Caki2 (cell line): Measurements from ENCODE around the gene DET1. TPM values are rescaled to one million over a fixed set of nuclear protein-coding genes. Genes with fewer than 3 reads are reported as not detected.
"Not testable (repeated sequence)": the region's sequence is repeated elsewhere in the genome, so short reads cannot be mapped to it uniquely, and the experiment has no call there.

ENCODE experiments used
- DNase-seq: peaks from one replicate; pipeline ENCODE4 v3.0.0-alpha.2; 2015; ENCODE audit warnings: low read depth
- in situ Hi-C: cut with HindIII; loops from 2 replicates; pipeline ENCODE4 v1.10.0; 2016; ENCODE audit warnings: low sequenced_read_pairs, low pct_unique_long_range_greater_than_20kb, mixed read lengths
- total RNA-seq: library from RNA; depleted of rRNA; stranded (reverse); fragments of >200 nt; shearing (Covaris generic); gene quantifications from 2 replicates; pipeline ENCODE4 v1.2.3, GENCODE V29; 2014; ENCODE audit warnings: low replicate concordance

Gene DET1
- total RNA-seq, 1 experiment from 2014 or later: 3.0 TPM

- in situ Hi-C loops: no loop called here
- DNase-seq: no peak
Observed at GRCh38 chr15:88542342-88542733, 4.1 kb downstream of the DET1 start.

DNA sequence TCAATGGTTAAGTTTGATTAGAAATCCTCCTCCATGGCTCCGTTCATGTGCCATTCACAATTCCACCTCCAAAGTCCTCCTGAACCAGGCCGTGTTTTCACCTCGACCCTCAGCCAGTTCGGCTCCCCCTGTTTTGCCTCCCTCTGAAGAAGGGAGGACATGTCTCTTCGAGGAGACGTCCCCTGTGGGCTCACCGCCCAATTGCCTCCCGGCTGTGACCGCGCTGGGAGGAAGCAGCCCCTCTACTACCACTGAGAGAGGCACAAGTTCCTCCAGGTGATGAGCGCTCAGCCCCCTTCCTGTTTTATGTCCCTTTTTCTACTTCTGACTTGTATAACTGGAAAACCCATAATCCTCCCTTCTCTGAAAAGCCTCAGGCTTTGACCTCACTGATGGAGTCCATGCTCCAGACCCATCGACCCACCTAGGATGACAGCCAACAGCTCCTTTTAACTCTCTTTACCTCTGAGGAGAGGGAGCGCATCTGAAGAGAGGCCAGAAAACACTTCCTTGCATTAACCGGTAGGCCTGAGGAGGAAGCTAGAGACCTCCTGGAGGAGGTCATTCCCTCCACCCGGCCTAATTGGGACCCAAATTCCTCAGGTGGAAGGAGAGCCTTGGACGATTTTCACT is 4.7 kb downstream of the DET1 start:
- in situ Hi-C loops: no loop called here
- no peak for DNase-seq

- in situ Hi-C loops, DNase-seq: not testable (repeated sequence)
Observed at GRCh38 chr15:88541111-88541510, 5.4 kb downstream of the DET1 start.

GRCh38 chr15:88540350-88540749 is 6.1 kb downstream of the DET1 start:
- in situ Hi-C loops, DNase-seq: not testable (repeated sequence)

DNA sequence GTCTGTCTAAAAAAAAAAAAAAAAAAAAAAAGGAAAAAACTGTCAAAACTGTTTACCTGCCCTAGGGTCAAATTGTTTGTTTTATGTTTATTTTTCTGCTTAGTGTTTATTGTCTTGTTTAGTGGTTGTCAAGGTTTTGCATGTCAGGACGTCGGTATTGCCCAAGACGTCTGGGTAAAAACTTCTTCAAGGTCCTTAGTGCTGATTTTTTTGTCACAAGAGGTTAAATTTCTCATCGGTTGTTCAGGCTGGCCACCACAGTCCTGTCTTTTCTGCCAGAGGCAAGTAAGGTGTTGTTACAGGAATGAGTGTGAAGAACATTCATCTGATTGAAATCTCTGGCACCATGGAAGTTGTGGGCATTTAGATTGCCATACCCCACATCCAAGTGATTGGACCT is 7.0 kb downstream of the DET1 start:
- no peak for DNase-seq
- in situ Hi-C loops: no loop called here

- in situ Hi-C loops: no loop called here
- no peak for DNase-seq
Observed at GRCh38 chr15:88538972-88539371, 7.5 kb downstream of the DET1 start.

DNA sequence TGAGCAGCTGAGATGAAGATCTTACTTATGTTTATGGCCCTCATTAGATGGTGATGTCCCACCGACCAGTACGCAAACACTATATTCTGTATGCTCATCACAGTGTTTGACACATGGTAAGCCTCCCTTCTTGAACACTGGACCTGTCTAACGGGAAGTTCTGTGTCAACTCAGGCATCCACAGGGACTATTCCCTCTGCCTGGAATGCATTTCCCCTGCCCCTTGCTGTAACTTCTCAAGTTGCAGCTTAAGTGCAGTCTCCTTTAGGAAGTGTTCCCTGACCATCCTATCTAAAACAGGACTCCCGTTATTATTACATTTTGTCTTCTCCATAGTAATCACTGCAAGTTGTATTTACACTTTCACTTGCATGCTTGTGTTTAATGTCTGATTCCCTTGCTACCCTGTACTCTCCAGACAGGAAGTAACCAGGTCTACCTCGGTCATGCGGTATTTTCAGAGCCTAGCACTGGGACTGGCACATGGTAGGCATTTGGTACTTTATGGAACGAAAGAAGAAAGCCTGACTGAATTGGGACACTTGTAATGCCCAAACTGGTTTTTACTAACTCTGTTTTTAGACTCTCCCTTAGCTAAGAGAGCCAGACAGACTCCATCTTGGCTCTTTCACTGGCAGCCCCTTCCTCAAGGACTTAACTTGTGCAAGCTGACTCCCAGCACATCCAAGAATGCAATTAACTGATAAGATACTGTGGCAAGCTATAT is 8.7 kb downstream of the DET1 start:
- in situ Hi-C loops: no loop called here
- DNase-seq: no peak

GRCh38 chr15:88535607-88536313 is 10.7 kb downstream of the DET1 start:
- DNase-seq: no peak
- in situ Hi-C loops: no loop called here

- in situ Hi-C loops: no loop called here
- no peak for DNase-seq
Observed at GRCh38 chr15:88535100-88535499, 11.4 kb downstream of the DET1 start.

GRCh38 chr15:88533376-88533775 is 13.1 kb downstream of the DET1 start:
- in situ Hi-C loops: no loop called here
- DNase-seq: no peak

- in situ Hi-C loops: no loop called here
- no peak for DNase-seq
Observed at GRCh38 chr15:88529021-88529630, 17.4 kb downstream of the DET1 start.

DNA sequence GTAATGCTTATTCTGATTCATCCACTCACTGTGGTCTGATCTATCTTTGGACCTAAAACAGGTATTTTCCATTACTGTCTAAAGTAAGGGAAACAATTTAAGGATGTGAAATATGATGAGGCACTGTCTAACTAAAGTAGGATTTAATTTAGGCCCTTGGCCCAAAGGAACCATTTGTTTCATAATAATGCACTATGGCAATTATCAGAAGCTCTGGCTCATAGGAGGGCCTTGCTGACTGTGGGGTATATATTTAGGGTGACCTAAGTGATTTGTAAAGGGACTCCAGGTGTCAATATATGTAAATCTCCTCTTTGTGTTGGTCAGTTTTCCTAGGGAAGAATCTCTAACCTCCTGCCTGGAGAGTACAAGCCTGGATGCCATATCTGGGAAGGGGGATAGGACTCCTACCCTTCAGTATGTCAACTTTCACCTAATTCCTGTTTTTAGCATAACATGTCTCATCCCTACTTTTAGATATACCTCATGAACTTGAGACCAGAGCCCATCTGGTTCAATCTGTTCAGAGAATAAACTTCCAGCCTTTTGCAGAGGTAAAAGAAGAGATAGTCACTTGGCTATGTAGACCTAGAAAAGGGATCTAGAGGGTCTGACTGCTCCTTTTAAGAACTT is 20.1 kb downstream of the DET1 start:
- in situ Hi-C loops: no loop called here

DNA sequence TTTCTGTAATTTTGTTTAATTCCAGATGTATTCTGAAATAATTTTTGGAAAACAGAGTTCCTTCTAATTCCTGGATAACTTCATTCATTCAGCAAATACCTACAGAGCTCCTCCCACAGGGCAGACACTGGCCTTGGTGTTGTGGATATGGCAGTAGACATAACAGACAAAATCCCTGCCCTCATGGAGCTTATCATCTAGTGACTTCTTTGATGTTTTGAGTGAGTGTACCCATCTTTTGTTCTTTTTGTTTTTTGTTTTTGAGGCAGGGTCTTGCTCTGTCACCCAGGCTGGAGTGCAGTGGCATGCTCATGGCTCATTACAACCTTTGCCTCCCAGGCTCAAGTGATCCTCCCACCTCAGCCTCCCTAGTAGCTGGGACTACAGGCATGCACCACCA is 21.1 kb downstream of the DET1 start:
- DNase-seq: no peak
- in situ Hi-C loops: no loop called here

More for the DNA sequence above, 20.1 kb downstream of the DET1 start:
- no peak for DNase-seq

- in situ Hi-C loops: not testable (repeated sequence)
Observed at GRCh38 chr15:88524094-88524493, 22.4 kb downstream of the DET1 start.

DNA sequence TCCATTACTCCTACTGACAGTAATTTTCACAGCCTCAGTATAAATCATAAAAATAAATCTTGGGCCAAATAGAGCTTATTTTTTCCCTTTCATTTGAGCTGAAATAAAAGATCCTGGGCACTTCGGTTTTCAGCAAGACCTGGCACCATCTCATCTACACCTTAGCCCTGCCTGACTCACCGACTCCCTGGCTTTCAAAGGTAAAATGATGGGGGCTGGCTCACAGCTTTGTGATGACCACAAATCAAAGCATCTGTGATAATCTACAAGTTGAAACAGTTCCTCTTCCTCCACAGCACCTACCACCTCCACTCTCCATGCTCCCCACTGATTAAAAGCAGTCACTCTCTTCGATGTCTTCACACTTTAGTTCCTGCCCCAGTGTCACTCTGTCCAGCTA is 27.6 kb downstream of the DET1 start:
- in situ Hi-C loops: no loop called here
- no peak for DNase-seq

More at GRCh38 chr15:88524094-88524493, 22.4 kb downstream of the DET1 start:
- not testable (repeated sequence) for DNase-seq

GRCh38 chr15:88513195-88513594 is 33.3 kb downstream of the DET1 start:
- in situ Hi-C loops: no loop called here
- no peak for DNase-seq

- in situ Hi-C loops: no loop called here
- DNase-seq: no peak
Observed at GRCh38 chr15:88512601-88513000, 33.9 kb downstream of the DET1 start.

DNA sequence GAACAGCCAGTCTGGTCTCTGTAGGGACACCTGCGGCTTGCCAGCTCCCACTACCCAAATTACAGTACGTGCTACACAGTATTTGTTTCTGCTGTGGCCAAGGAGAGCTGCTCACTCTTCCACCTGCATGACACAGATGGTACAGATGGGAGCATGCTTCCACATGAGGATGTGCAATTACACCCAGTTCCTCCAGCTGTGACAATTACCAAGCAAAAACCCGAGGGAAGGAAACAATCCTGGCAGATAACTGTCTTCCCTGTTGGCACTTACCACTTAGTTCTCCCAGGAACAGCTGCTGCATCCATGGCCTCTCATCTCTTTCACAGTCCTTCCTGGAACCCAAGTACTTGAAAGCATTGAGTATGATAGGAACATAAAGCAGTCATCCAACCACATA is 34.4 kb downstream of the DET1 start:
- in situ Hi-C loops: no loop called here
- no peak for DNase-seq

DNA sequence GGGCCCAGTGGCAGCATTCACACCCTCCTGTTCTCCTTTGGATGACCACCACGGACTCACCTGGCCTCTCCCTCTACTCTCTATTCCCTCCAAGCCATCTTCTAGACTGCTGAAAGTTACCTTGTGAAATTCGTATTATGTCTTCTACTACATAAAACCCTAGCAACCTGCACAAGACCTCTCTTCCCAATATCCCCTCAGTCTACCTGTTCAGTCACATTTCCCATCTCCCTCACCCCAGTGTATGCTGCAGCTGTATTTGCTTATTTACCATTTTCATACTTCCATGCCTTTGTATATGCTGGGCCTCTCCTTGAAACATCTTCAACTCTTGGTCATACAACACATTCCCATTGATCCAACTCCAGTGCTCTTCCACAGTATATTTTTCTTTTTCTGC is 35.3 kb downstream of the DET1 start:
- DNase-seq: no peak
- in situ Hi-C loops: no loop called here
